Fibroblast of the conjunctiva (primary cell): ENCODE measurements around the gene ADAM19.
"Not testable (repeated sequence)": the region's sequence is repeated elsewhere in the genome, so short reads cannot be mapped to it uniquely, and the experiment has no call there.

ENCODE experiments used
- DNase-seq: peaks from one replicate; pipeline ENCODE4 v3.0.0-alpha.2; 2010; ENCODE audit warnings: low read depth

The ADAM19 gene

GRCh38 chr5:157463621-157464518 lies 111.7 kb downstream of the ADAM19 start:
- peak; percentile 51 for DNase-seq

DNA sequence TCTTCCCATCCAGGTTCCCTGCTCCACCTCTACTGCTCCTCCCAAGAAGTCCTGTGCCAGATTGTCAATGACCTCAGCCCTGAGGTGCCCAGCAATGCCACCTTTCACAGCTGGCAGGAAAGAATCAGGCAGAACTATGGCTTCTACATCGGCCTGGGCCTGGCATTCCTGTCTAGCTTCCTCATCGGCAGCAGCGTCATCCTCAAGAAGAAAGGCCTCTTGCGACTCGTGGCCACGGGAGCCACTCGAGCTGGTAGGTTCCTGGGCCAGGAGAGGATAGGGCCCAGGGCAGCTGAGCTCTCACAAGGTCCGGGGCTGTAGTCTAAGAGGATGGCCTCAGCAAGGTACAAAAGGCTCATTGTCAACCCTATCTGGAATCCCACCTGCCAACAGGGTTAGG lies 112.5 kb downstream of the ADAM19 start:
- DNase-seq = no peak

DNA sequence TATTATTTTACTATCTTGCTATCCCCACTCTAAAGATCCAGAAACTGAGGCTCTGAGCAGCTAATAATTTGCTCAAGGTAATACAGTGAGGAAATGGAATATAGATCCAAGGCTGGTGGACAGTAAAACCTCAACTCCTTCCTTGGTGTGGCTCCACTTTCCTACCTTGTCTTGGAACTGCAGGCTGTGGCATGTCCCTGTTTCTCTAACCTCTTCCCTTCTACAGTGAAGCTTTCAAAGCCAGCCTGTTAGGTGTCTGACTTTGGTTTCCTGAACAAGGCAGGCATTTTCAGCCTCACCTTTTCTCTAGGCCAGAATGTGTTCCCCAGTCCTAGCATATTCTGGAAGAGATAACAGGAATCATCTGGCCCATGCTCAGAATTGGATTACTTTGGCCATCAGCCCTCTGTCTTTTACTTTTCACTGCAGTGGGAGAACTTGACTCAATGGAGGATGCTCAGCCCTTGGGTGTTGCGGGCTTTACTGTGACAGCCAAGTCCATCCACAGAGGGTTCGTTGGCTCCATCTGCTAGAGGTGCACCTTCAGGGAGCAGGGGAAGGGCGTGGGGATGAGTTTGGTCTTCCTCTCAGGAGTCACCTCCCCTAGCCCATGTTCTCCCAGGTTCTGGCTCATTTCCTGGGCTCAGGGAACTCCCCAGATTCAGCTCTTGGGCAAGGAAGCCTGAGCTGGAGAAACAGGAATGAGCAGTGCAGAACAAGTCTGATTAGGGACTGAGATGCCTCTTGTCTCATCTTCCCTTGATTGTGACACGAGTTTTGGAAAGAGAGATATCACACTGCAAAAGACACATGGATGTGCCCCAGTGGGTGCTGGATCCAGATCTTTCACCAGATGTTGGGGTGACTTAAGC lies 114.4 kb downstream of the ADAM19 start:
- DNase-seq = no peak

- no peak for DNase-seq
These were observed 115.6 kb downstream of the ADAM19 start, which contains the start of gene NIPAL4 for GRCh38 chr5:157459715-157460599. Gene NIPAL4 (plus strand): TSS chr5:157460213. CDS start chr5:157460321, 108 bp downstream.

DNA sequence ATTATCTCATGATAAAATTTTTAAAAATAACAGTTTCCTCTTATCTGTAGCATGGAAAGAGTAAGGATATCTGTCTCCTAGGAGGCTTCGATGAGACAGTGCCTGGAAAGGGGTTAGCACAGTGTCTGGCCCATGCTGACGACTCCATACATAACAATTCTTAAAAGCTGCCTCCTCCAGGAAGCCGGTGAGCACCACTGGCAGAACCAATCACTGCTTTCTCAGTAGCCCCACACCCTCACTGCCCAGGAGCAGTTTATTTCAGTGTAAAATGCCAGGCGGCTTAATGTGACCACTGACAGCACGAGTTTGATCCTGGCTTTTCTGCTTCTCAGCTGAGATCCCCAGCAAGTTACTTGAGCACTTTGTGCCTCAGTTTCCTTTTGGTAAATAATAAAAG lies 116.7 kb downstream of the ADAM19 start:
- no peak for DNase-seq

- no peak for DNase-seq
These were observed 118.2 kb downstream of the ADAM19 start for GRCh38 chr5:157457391-157457790.

- no peak for DNase-seq
These were observed 119.3 kb downstream of the ADAM19 start for GRCh38 chr5:157456301-157456700.

- no peak for DNase-seq
These were observed 120.5 kb downstream of the ADAM19 start for GRCh38 chr5:157455057-157455456.

- no peak for DNase-seq
These were observed 121.3 kb downstream of the ADAM19 start for GRCh38 chr5:157454273-157454672.

DNA sequence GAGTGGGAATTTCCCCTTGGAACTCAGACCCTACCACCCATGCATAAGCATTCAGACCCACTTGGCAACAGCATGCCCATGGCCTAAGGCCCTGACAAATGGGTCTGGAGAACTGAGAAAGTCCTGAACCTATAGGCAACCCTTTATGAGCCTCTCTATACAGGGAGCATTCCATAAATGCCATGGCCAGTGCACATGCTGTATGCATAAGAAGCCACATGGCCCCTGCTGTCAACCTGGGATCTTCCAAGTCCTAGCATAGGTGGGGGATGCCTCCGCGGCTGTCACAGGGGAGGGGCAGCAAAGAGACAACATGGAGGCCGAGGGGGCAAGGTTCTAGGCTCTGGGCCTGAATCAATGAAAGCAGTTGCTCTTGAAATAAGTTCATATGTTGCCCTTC lies 123.8 kb downstream of the ADAM19 start:
- no peak for DNase-seq

DNA sequence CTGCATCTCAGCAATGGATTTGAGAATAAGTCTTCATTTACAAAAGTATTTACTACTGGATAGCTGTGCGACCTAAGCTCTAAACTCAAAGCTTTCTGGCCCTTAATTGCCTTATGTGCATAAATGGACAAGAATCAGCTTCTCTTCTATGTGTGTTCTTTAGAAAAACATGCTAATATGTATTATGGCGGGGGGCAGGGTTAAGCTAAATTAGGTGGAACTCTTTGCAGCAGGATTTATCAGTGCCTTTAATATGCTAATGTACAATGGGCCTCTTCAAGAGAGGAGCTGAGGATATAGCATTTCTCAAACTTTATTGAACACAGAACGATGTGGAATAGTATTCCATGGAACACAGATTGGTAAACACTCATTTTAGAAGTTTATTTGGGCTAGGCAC lies 125.6 kb downstream of the ADAM19 start:
- DNase-seq = no peak

DNA sequence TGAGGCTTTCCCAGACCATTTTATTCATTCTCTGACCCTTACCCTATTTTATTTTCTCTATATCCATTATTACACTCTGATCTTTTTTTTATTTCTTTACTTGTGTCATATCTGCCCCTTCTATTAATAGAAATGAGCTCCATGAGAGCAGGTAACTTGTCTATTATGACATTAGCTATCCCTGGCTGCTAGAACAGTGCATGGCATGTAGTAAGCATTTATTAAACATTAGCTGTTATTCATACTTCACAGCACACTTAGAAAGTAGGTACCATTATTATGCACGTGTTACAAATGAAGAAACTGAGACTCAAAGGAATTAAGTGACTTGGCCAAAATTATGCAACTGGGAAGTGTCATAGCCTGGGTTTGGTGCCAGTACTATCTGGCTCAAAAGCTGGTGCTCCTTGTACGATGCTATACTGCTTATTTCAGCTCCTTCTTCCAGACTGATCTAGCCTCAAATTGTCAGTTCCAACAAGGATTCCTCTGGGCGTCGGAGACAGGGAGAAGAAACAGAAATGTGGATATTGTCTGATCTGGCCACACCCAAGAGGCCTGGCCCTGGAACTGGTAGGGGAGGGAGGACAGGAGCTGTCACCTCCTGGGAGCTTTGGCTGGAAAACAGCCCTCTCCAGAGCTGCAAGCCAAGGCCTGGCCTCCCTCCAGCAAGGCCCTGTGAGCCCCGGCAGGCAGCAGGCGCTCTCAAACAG lies 126.4 kb downstream of the ADAM19 start:
- no peak for DNase-seq

GRCh38 chr5:157447201-157447637 lies 128.4 kb downstream of the ADAM19 start:
- no peak for DNase-seq

DNA sequence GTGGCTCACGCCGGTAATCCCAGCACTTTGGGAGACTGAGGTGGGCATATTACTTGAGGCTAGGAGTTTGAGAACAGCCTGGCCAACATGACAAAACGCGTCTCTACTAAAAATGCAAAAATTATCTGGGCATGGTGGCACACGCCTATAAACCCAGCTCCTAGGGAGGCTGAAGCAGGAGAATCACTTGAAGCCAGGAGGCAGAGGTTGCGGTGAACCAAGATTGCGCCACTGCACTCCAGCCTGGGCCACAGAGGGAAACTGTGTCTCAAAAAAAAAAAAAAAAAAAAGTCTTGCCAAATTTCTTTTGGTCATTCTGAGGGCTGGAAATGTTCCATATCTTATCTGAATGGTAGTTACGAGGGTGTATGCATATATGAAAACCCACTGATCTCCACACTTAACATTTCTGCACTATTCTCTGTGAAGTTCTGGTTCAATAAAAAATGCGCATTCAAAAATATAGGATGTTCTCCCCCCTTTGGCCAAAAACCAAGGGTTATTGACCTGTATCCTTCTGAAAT lies 129.1 kb downstream of the ADAM19 start:
- no peak for DNase-seq

- no peak for DNase-seq
These were observed 129.7 kb downstream of the ADAM19 start for GRCh38 chr5:157445745-157446411.

DNA sequence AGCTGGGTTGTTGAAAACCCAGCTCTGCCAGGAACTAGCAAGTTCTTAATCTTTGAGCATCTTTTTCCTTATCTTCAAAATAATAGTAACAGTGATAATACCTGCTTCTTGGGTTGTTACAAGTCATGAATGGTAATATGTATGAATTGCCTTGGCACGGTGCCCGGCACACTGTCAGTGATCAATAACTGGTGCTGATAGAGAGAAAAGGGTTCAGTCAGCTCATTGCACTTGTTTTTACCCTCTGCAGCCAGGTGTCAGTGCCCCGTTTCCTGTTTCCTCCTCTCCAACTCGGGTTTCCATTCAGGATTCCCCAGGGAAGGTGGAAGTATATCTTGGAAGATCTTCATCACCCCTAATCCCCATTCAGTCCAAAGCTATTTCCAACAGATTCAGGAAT lies 131.4 kb downstream of the ADAM19 start:
- no peak for DNase-seq

- no peak for DNase-seq
These were observed 132.5 kb downstream of the ADAM19 start for GRCh38 chr5:157443041-157443549.

GRCh38 chr5:157434096-157434495 lies 141.5 kb downstream of the ADAM19 start:
- DNase-seq = no peak

DNA sequence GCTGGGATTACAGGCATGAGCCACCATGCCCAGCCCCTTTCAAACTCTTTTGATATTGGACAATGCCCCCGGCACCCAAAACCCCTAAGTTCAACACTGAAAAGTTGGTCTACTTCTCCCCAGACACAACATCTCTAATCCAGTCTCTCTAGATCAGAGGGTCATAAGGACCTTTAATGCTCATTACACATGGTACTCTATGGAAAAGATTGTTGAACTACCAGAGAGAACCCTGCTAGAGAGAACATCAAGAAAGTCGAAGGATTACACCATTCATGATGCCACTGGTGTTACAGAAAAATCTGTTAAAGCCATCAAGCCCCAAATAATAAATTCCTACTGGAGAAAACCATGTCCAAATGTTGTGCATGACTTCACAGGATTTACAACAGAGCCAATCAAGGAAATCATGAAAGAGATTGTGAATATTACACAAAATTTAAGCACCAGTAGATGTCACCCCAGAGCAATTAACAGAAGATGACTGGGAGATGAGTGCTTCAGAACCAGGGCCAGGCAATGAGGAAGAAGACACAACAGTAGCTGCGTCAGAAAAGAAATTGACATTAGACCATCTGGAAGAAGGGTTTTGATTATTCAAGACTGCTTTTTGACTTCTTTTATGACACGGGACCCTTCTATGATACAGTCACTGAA lies 143.9 kb downstream of the ADAM19 start:
- peak; percentile 51 for DNase-seq

- DNase-seq = not testable (repeated sequence)
These were observed 145.7 kb downstream of the ADAM19 start for GRCh38 chr5:157429920-157430319.
